GM12865 (cell line): Measurements from ENCODE around the gene TSC22D3.
A peak's percentile ranks its signal among the peaks of the same experiment; 100 is the strongest.

ENCODE experiments used
- DNase-seq: peaks from one replicate; pipeline ENCODE4 v3.0.0; 2010; ENCODE audit warnings: low read depth
- H3K4me3 ChIP-seq: 2 replicates; pipeline ENCODE4 v1.5.1; 2011; ENCODE audit warnings: mild to moderate bottlenecking, low read depth, low read length, control low read depth
- TF ChIP-seq, protein P1 (sequence below): IDR thresholded peaks from 2 replicates; pipeline ENCODE4 v1.5.1; 2011; ENCODE audit warnings: low read length, control low read depth, low read depth, inconsistent platforms; ENCODE audit not compliant: insufficient read depth; ENCODE audit errors: missing control alignments

TSC22D3 gene

DNA sequence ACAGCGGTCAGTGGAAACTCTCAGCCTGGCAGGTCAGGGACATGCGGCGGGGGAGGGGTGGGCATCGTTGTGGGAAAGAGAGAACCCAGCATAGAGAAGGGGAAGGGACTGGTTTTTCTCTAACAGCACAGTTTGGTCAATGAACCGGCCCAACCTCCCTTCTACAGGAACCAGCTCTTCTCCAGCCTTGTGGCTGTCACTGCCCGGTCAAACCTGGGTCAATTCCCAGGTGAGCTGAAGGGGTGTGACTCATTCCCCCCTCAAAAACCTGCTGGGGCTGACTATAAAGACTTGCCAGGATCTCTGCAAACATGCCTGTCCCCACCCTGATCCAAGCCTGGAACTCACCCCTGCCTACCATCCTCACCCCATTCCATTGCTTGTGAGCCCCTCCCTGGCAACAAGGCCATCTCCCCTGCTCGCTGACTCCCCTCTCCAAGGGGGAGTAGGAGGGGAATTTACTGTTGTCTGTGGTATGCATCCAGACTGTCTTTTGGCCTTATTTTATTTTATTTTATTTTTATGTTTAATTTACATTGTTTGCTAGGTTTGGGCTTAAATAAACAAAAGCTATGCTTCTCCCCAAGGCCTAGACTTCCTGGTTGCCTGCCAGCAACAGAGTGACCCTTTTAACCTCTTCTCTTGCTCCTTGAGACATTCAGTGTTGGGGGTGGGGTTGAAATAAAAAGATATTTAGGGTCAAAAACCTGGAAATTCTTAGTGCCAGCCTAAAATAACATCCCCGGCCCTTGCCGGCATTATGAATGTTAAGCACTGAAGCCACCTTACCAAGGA lies 49.6 kb downstream of the TSC22D3 start:
- no peak for DNase-seq
- TF ChIP-seq, protein P1, sequence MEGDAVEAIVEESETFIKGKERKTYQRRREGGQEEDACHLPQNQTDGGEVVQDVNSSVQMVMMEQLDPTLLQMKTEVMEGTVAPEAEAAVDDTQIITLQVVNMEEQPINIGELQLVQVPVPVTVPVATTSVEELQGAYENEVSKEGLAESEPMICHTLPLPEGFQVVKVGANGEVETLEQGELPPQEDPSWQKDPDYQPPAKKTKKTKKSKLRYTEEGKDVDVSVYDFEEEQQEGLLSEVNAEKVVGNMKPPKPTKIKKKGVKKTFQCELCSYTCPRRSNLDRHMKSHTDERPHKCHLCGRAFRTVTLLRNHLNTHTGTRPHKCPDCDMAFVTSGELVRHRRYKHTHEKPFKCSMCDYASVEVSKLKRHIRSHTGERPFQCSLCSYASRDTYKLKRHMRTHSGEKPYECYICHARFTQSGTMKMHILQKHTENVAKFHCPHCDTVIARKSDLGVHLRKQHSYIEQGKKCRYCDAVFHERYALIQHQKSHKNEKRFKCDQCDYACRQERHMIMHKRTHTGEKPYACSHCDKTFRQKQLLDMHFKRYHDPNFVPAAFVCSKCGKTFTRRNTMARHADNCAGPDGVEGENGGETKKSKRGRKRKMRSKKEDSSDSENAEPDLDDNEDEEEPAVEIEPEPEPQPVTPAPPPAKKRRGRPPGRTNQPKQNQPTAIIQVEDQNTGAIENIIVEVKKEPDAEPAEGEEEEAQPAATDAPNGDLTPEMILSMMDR = no peak
- no peak overlapping the region for H3K4me3 ChIP-seq

DNA sequence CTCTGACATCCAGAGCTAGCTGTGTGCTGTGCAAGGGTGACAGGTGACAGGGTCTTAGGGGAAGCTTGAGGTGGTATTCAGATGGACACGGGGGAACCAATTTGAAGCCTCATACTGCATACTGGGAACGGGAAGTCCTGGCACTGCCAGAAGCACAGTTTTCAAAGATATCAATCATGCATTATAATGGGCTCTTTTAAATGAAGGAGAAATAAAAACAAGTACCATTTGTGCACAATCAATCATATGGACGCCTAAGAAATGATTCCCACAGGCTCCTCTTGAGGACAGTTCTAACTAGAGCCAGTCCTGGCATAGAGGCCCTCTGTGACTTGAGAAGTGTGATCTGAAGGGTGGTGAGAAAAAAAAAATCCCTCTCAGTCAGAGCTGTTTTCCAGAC lies 50.9 kb downstream of the TSC22D3 start:
- DNase-seq = no peak
- H3K4me3 ChIP-seq = no peak overlapping the region
- TF ChIP-seq, protein P1 = no peak

DNA sequence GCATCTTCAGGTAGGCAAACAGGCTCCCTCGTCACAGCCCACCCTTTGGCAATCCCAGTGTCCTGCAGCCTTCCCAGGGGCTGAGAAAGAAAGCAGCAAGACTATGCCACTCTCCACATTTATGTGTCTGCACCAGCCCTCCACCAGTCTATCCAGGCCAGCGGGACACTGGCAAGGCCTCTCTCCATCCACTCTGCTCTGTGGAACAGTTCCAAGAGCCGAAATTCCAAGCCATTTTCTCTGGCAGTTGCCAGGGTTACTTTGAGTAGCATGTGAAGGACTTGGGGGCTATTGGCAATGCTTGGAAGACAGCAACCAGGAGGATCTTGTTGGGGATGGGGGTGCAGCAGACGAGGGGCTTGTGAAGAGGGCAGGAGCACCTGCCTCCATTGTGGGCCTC lies 52.1 kb downstream of the TSC22D3 start:
- no peak overlapping the region for H3K4me3 ChIP-seq
- TF ChIP-seq, protein P1 = no peak
- DNase-seq = no peak

DNA sequence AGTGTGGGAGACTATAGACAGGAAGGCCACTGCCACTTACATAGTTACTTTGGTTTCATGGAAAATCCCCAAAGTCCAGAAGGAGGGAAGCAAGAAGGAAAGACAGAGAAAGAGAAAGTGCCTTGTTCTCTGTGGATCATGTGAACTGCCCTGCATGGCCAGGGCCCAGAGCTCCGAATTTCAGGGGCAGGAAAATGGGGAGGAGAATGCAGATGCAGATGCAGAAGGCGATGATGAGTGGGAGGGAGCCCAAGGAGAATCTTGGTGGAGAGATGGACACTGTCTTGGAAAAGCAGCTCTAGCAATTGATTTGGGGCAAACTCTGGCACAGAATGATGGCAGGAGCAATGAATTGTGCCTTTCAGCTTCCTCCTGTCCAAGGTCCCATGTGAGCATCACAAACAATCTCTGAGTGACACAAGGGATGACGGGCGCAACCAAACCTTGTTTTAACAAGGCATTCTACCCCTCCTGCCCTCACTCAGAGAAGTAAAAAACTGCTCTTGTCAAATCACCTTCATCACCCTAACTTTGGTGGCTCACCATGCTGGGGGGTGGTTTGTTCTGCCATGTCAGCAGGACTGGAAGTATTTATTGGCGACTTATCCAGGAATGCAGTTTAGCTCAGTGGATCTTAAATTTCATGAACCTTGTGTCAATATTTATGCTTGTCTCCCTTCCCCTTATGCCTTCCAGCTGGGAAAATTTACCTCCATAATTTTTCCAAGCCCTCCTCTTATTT lies 53.5 kb downstream of the TSC22D3 start:
- no peak for DNase-seq
- TF ChIP-seq, protein P1 = no peak
- no peak overlapping the region for H3K4me3 ChIP-seq

DNA sequence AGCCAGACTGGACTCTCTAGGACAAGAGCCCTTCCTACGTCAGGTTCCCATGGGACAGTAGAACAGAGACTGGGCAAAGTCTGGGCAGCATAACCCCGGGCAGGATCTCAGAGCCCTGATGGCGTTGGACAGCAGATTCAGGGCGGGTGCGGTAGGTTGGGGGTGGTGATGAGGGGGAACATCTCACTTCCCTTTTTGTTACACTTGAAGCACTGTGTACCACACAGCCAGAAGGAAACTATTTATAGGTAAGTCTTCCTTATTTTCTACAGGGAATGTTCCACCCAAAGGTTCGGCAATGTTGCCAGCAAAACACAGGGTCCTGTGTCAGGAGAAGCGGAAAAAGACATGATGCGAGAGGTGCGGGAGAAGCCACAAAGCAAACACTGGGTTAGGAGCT lies 54.3 kb downstream of the TSC22D3 start:
- no peak for DNase-seq
- TF ChIP-seq, protein P1 = no peak
- H3K4me3 ChIP-seq = no peak overlapping the region

DNA sequence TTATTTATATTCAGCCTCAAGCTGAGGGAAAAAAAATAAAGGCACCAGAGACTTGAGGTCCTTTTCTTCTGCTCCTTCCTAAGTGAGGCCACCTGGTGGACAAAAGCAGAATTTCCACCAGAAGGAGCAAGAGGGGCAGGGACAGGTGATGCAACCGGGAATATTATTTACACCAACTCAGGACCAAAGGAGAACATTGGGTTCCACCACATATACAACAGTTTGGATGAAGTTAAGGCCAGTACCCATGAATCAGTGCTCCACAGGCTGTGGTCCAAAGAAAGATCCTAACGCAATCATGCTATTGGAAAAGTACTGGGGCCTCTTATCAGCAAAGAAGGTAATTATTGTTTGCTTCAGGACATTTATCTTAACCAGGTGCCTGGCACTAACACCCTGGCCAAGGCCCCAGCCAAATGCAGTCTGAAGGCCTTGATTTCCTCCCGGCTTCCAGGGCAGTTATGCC lies 57.4 kb downstream of the TSC22D3 start:
- H3K4me3 ChIP-seq = no peak overlapping the region
- TF ChIP-seq, protein P1 = peak; percentile 53
- peak; percentile 78 for DNase-seq
